ENCODE results near the gene PALM. TPM values are rescaled to one million over a fixed set of nuclear protein-coding genes. Genes with fewer than 3 reads are reported as not detected.
A peak's percentile ranks its signal among the peaks of the same experiment; 100 is the strongest.

The PALM gene
- total RNA-seq, 1 experiment from 2014 or later, result 18.5 TPM

GRCh38 chr19:711254-711653, 2.5 kb downstream of the PALM start:
- Histone ChIP-seq H4K8ac (replicated peaks; ENCODE audit: insufficient read length, low read depth, low read length) (no peak overlapping the region), H2BK20ac (ENCODE audit: low read depth, low read length, poor library complexity, severe bottlenecking) (no peak overlapping the region), H3K18ac (ENCODE audit: insufficient read length, low read depth, low read length) (no peak overlapping the region), H2BK15ac (ENCODE audit: low read depth, low read length) (no peak overlapping the region), H4K91ac (ENCODE audit: insufficient read length, low read depth, low read length) (no peak overlapping the region), H2BK120ac (ENCODE audit: low read depth, low read length, poor library complexity, severe bottlenecking) (no peak overlapping the region), H3K79me1 (ENCODE audit: insufficient read depth, low read depth, low read length, poor library complexity, severe bottlenecking) (no peaks in the 10 kb centered on the region), H2AK5ac (ENCODE audit: insufficient read length, low read length) (no peak overlapping the region), H3K27ac (ENCODE audit: insufficient read length, low read depth, low read length) (no peak overlapping the region), H2BK12ac (ENCODE audit: insufficient read length, low read depth, low read length) (no peak overlapping the region), H4K5ac (ENCODE audit: insufficient read length, low read depth, low read length) (no peak overlapping the region), H3K79me2 (ENCODE audit: insufficient read depth, low read length) (no peaks in the 10 kb centered on the region), H4K20me1 (ENCODE audit: control insufficient read depth, insufficient read depth, insufficient read length) (no peaks in the 10 kb centered on the region), H3K23me2 (ENCODE audit: insufficient read length, low read depth, low read length, poor library complexity, severe bottlenecking) (peaks cover 8% of the 10 kb centered on the region), H3T11ph (ENCODE audit: low read length) (no peak overlapping the region), H2BK5ac (ENCODE audit: insufficient read length, low read length) (no peak overlapping the region), H2AFZ (ENCODE audit: low read length) (no peak overlapping the region), H3K9ac (ENCODE audit: extremely low read depth, insufficient read length, low read length) (no peak overlapping the region), H3K4ac (ENCODE audit: low read depth, low read length) (no peak overlapping the region), H3K27me3 (ENCODE audit: insufficient read depth, low read length) (no peaks in the 10 kb centered on the region), H3K14ac (ENCODE audit: insufficient read depth, low read length) (no peak overlapping the region), H3K23ac (ENCODE audit: insufficient read length, low read depth, low read length) (no peak overlapping the region), H3K4me1 (ENCODE audit: insufficient read depth, low read length) (no peaks in the 10 kb centered on the region; the same call in 1 of the 2 replicates), H3K4me2 (ENCODE audit: insufficient read depth, insufficient read length, low read length) (no peak overlapping the region), H3K9me3 (ENCODE audit: control insufficient read depth, low read depth, low read length) (no peaks in the 10 kb centered on the region), H3K56ac (ENCODE audit: insufficient read length, low read depth, low read length) (no peak overlapping the region)
- no CpG with 5 or more reads among the region's 8 CpGs for WGBS (ENCODE audit: extremely low coverage, insufficient read length, low lambda C conversion rate)
- H3K27ac Mint-ChIP-seq, result 0 out of 7 replicates have a peak overlapping the region, but pooled peaks of 1 of the 3 experiments have one; percentile 44
- peaks cover 12 to 16% of the 10 kb centered on the region in 2 experiments for H3K9me3 Mint-ChIP-seq
- no peak for TF ChIP-seq CTCF (conservative IDR thresholded peaks at IDR 0.05)
- H3K4me3 Mint-ChIP-seq, result peak overlapping the region; percentile 33 to 39; a peak in 4 of 5 replicates
- H3K27me3 Mint-ChIP-seq (ENCODE audit: low read depth), result peaks cover 16% of the 10 kb centered on the region
- DNase-seq, result no peak
- peaks cover 8 to 12% (median 11%) of the 10 kb centered on the region in 3 experiments for H3K36me3 Mint-ChIP-seq (ENCODE audit: insufficient read depth in 1 of 3, low read depth in 3 of 3)
- peaks cover 9 to 11% of the 10 kb centered on the region in 2 experiments for H3K4me1 Mint-ChIP-seq
